GM23338 (cell line): ENCODE results near the gene PKNOX2. TPM values are rescaled to one million over a fixed set of nuclear protein-coding genes. Genes with fewer than 3 reads are reported as not detected.

ENCODE experiments used
- ATAC-seq: fragments of 200-7000 bp; cut with Tn5 transposase; 3 replicates; pipeline ENCODE4 v1.9.1; 2020
- DNase-seq: peaks from one replicate; pipeline ENCODE4 v3.0.0-alpha.2; 2015; ENCODE audit warnings: low spot score
- H2AFZ ChIP-seq: fragments of 200-600 bp; sonication (generic); 2 replicates; pipeline ENCODE4 v1.8.0; 2016; ENCODE audit warnings: antibody characterized with exemption, mild to moderate bottlenecking, moderate library complexity
- H3F3A ChIP-seq: fragments of 200-600 bp; sonication (generic); replicated peaks from 2 replicates; pipeline ENCODE4 v1.8.0; 2017; ENCODE audit warnings: antibody characterized with exemption, mixed run types, low read depth
- H3K27ac ChIP-seq: fragments of 200-600 bp; sonication (generic); 2 replicates; pipeline ENCODE4 v1.6.1; 2016; ENCODE audit warnings: low read depth
- H3K27me3 ChIP-seq: fragments of 200-600 bp; sonication (generic); 2 replicates; pipeline ENCODE4 v1.8.0; 2016; ENCODE audit warnings: mild to moderate bottlenecking, mixed run types, moderate library complexity; ENCODE audit not compliant: insufficient read depth
- H3K36me3 ChIP-seq: fragments of 200-600 bp; sonication (generic); 2 replicates; pipeline ENCODE4 v1.8.0; 2016; ENCODE audit warnings: mild to moderate bottlenecking; ENCODE audit not compliant: insufficient read depth
- H3K4me1 ChIP-seq: fragments of 200-600 bp; sonication (generic); 2 replicates; pipeline ENCODE4 v1.8.0; 2016; ENCODE audit warnings: mild to moderate bottlenecking, moderate library complexity; ENCODE audit not compliant: insufficient read depth
- H3K4me2 ChIP-seq: fragments of 200-600 bp; sonication (generic); 2 replicates; pipeline ENCODE4 v1.7.1; 2017; ENCODE audit warnings: mixed run types
- H3K4me3 ChIP-seq: fragments of 200-600 bp; sonication (generic); 2 replicates; pipeline ENCODE4 v1.6.1; 2016; ENCODE audit warnings: mixed run types
- H3K79me2 ChIP-seq: fragments of 200-600 bp; sonication (generic); replicated peaks from 2 replicates; pipeline ENCODE4 v1.8.0; 2017; ENCODE audit warnings: mild to moderate bottlenecking; ENCODE audit not compliant: insufficient read depth
- H3K9me2 ChIP-seq: fragments of 200-600 bp; sonication (generic); 2 replicates; pipeline ENCODE4 v1.8.0; 2017; ENCODE audit not compliant: insufficient read depth
- H4K20me1 ChIP-seq: fragments of 200-600 bp; sonication (generic); replicated peaks from 2 replicates; pipeline ENCODE4 v1.8.0; 2017; ENCODE audit warnings: mild to moderate bottlenecking; ENCODE audit not compliant: insufficient read depth
- H3K27ac Mint-ChIP-seq: 2 replicates; pipeline ENCODE4 v1.8.0; 2020; ENCODE audit warnings: inconsistent platforms, mild to moderate bottlenecking, moderate library complexity, mixed read lengths
- H3K27me3 Mint-ChIP-seq: 3 replicates; pipeline ENCODE4 v1.8.0; 2022; ENCODE audit warnings: low read depth, mild to moderate bottlenecking, moderate library complexity, mixed read lengths, inconsistent platforms; ENCODE audit not compliant: insufficient read depth, poor library complexity
- H3K36me3 Mint-ChIP-seq: 3 replicates; pipeline ENCODE4 v1.8.0; 2021; ENCODE audit warnings: low read depth, mild to moderate bottlenecking, inconsistent platforms, moderate library complexity, mixed read lengths
- H3K4me1 Mint-ChIP-seq: 3 replicates; pipeline ENCODE4 v1.8.0; 2020; ENCODE audit warnings: mild to moderate bottlenecking, inconsistent platforms, mixed read lengths
- H3K4me3 Mint-ChIP-seq: 3 replicates; pipeline ENCODE4 v1.8.0; 2021; ENCODE audit warnings: moderate library complexity, mild to moderate bottlenecking, inconsistent platforms, mixed read lengths
- H3K9me3 Mint-ChIP-seq: 3 replicates; pipeline ENCODE4 v1.8.0; 2020; ENCODE audit warnings: moderate library complexity, mild to moderate bottlenecking, inconsistent platforms, mixed read lengths
- CREB1 ChIP-seq: fragments of 250-450 bp; sonication (Bioruptor Pico); IDR thresholded peaks from 2 replicates; pipeline ENCODE4 v1.5.0; 2020; ENCODE audit warnings: low read depth, mild to moderate bottlenecking, moderate library complexity
- EZH2 ChIP-seq: fragments of 200-600 bp; sonication (generic); IDR thresholded peaks from one replicate; pipeline ENCODE4 v1.8.0; 2017; ENCODE audit warnings: antibody characterized with exemption, mild to moderate bottlenecking, low read depth; ENCODE audit not compliant: unreplicated experiment
- EZH2phosphoT487 ChIP-seq: fragments of 200-600 bp; sonication (generic); IDR thresholded peaks from one replicate; pipeline ENCODE4 v1.8.1; 2018; ENCODE audit warnings: antibody characterized with exemption; ENCODE audit not compliant: unreplicated experiment
- JUNB ChIP-seq: IDR thresholded peaks from one replicate; pipeline ENCODE4 v1.6.1; 2016; ENCODE audit warnings: antibody characterized with exemption; ENCODE audit not compliant: unreplicated experiment
- NANOG ChIP-seq: IDR thresholded peaks from 2 replicates; pipeline ENCODE4 v1.6.1; 2016; ENCODE audit warnings: antibody characterized with exemption, borderline replicate concordance
- POLR2AphosphoS5 ChIP-seq: IDR thresholded peaks from 2 replicates; pipeline ENCODE4 v1.6.1; 2016; ENCODE audit warnings: antibody characterized with exemption, low read depth
- STAT1 ChIP-seq: IDR thresholded peaks from one replicate; pipeline ENCODE4 v1.6.1; 2016; ENCODE audit warnings: antibody characterized with exemption; ENCODE audit not compliant: unreplicated experiment
- ZNF114 ChIP-seq: fragments of 250-450 bp; sonication (Bioruptor Pico); IDR thresholded peaks from 2 replicates; pipeline ENCODE4 v1.5.0; 2020; ENCODE audit warnings: mild to moderate bottlenecking, moderate library complexity
- ZNF331 ChIP-seq: fragments of 250-450 bp; sonication (Bioruptor Pico); IDR thresholded peaks from 2 replicates; pipeline ENCODE4 v1.5.0; 2020; ENCODE audit warnings: low read depth, mild to moderate bottlenecking, moderate library complexity
- polyA plus RNA-seq: library from polyadenylated mRNA; unstranded; fragments of >200 nt; fragmentation: Nextera tagmentation; extraction: Ambion mirVana; gene quantifications from 2 replicates; pipeline ENCODE4 v1.2.1, GENCODE V29; 2016
- total RNA-seq: library from RNA; depleted of rRNA; stranded (reverse); fragments of >200 nt; shearing (Covaris generic); gene quantifications from 2 replicates; pipeline ENCODE4 v1.2.3, GENCODE V29; 2014
- TF ChIP-seq, protein P1 (sequence below): IDR thresholded peaks from one replicate; pipeline ENCODE4 v1.6.1; 2018; ENCODE audit warnings: antibody characterized with exemption; ENCODE audit not compliant: unreplicated experiment
- TF ChIP-seq, protein P2 (sequence below), 2 experiments: fragments of 200-600 bp in 1 of 2; sonication (generic) in 1 of 2; conservative IDR thresholded peaks; 2 replicates each; pipeline versions ENCODE4 v1.5.1 to v1.6.1; 2016 to 2017; ENCODE audit warnings: antibody characterized with exemption in 2 of 2, low read depth in 2 of 2, mild to moderate bottlenecking in 2 of 2, moderate library complexity in 1 of 2
- TF ChIP-seq, protein P3 (sequence below): IDR thresholded peaks from 2 replicates; pipeline ENCODE4 v1.6.1; 2016; ENCODE audit warnings: antibody characterized with exemption
- TF ChIP-seq, protein P4 (sequence below): fragments of 250-450 bp; sonication (Bioruptor Pico); IDR thresholded peaks from 2 replicates; pipeline ENCODE4 v1.5.0; 2020; ENCODE audit warnings: mild to moderate bottlenecking, moderate library complexity

Gene PKNOX2
- total and polyA plus RNA-seq, 2 experiments from 2014 or later = 0.42 to 0.83 TPM

DNA sequence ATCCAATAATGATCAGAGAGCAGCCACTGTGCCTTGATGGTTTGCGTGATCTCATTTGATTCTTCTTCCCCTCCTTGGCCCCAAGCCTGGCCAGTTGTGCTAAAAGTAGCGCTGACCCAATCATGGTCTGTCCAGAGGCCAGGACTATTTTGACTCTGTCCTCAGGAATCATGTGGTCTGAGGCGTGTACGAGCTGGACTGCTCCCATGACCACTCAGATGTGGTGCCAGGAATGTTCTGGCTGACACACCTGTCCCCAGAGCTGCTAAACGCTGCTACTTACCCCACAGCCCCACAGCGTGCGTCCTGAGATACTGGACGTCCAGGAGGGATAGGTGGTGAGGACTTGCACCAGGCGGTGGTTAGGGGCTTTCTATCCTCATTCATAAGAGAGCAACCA, 261.1 kb downstream of the PKNOX2 start:
- H2AFZ ChIP-seq = no peak overlapping the region
- peaks cover 18% of the 10 kb centered on the region for H3K4me1 Mint-ChIP-seq
- TF ChIP-seq ZNF331 (CRISPR knock-in tag) = no peak
- TF ChIP-seq, protein P1, sequence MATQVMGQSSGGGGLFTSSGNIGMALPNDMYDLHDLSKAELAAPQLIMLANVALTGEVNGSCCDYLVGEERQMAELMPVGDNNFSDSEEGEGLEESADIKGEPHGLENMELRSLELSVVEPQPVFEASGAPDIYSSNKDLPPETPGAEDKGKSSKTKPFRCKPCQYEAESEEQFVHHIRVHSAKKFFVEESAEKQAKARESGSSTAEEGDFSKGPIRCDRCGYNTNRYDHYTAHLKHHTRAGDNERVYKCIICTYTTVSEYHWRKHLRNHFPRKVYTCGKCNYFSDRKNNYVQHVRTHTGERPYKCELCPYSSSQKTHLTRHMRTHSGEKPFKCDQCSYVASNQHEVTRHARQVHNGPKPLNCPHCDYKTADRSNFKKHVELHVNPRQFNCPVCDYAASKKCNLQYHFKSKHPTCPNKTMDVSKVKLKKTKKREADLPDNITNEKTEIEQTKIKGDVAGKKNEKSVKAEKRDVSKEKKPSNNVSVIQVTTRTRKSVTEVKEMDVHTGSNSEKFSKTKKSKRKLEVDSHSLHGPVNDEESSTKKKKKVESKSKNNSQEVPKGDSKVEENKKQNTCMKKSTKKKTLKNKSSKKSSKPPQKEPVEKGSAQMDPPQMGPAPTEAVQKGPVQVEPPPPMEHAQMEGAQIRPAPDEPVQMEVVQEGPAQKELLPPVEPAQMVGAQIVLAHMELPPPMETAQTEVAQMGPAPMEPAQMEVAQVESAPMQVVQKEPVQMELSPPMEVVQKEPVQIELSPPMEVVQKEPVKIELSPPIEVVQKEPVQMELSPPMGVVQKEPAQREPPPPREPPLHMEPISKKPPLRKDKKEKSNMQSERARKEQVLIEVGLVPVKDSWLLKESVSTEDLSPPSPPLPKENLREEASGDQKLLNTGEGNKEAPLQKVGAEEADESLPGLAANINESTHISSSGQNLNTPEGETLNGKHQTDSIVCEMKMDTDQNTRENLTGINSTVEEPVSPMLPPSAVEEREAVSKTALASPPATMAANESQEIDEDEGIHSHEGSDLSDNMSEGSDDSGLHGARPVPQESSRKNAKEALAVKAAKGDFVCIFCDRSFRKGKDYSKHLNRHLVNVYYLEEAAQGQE = no peak
- no peak for TF ChIP-seq EZH2phosphoT487
- TF ChIP-seq EZH2 = no peak
- no peak for TF ChIP-seq ZNF114 (CRISPR knock-in tag)
- no peak for TF ChIP-seq NANOG
- TF ChIP-seq, protein P2, sequence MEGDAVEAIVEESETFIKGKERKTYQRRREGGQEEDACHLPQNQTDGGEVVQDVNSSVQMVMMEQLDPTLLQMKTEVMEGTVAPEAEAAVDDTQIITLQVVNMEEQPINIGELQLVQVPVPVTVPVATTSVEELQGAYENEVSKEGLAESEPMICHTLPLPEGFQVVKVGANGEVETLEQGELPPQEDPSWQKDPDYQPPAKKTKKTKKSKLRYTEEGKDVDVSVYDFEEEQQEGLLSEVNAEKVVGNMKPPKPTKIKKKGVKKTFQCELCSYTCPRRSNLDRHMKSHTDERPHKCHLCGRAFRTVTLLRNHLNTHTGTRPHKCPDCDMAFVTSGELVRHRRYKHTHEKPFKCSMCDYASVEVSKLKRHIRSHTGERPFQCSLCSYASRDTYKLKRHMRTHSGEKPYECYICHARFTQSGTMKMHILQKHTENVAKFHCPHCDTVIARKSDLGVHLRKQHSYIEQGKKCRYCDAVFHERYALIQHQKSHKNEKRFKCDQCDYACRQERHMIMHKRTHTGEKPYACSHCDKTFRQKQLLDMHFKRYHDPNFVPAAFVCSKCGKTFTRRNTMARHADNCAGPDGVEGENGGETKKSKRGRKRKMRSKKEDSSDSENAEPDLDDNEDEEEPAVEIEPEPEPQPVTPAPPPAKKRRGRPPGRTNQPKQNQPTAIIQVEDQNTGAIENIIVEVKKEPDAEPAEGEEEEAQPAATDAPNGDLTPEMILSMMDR (conservative IDR thresholded peaks at IDR 0.05; ENCODE audit: low read depth in 2 of 2) = no peak
- TF ChIP-seq JUNB = no peak
- TF ChIP-seq, protein P3, sequence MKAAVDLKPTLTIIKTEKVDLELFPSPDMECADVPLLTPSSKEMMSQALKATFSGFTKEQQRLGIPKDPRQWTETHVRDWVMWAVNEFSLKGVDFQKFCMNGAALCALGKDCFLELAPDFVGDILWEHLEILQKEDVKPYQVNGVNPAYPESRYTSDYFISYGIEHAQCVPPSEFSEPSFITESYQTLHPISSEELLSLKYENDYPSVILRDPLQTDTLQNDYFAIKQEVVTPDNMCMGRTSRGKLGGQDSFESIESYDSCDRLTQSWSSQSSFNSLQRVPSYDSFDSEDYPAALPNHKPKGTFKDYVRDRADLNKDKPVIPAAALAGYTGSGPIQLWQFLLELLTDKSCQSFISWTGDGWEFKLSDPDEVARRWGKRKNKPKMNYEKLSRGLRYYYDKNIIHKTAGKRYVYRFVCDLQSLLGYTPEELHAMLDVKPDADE = no peak
- no peak for TF ChIP-seq POLR2AphosphoS5
- TF ChIP-seq, protein P4, sequence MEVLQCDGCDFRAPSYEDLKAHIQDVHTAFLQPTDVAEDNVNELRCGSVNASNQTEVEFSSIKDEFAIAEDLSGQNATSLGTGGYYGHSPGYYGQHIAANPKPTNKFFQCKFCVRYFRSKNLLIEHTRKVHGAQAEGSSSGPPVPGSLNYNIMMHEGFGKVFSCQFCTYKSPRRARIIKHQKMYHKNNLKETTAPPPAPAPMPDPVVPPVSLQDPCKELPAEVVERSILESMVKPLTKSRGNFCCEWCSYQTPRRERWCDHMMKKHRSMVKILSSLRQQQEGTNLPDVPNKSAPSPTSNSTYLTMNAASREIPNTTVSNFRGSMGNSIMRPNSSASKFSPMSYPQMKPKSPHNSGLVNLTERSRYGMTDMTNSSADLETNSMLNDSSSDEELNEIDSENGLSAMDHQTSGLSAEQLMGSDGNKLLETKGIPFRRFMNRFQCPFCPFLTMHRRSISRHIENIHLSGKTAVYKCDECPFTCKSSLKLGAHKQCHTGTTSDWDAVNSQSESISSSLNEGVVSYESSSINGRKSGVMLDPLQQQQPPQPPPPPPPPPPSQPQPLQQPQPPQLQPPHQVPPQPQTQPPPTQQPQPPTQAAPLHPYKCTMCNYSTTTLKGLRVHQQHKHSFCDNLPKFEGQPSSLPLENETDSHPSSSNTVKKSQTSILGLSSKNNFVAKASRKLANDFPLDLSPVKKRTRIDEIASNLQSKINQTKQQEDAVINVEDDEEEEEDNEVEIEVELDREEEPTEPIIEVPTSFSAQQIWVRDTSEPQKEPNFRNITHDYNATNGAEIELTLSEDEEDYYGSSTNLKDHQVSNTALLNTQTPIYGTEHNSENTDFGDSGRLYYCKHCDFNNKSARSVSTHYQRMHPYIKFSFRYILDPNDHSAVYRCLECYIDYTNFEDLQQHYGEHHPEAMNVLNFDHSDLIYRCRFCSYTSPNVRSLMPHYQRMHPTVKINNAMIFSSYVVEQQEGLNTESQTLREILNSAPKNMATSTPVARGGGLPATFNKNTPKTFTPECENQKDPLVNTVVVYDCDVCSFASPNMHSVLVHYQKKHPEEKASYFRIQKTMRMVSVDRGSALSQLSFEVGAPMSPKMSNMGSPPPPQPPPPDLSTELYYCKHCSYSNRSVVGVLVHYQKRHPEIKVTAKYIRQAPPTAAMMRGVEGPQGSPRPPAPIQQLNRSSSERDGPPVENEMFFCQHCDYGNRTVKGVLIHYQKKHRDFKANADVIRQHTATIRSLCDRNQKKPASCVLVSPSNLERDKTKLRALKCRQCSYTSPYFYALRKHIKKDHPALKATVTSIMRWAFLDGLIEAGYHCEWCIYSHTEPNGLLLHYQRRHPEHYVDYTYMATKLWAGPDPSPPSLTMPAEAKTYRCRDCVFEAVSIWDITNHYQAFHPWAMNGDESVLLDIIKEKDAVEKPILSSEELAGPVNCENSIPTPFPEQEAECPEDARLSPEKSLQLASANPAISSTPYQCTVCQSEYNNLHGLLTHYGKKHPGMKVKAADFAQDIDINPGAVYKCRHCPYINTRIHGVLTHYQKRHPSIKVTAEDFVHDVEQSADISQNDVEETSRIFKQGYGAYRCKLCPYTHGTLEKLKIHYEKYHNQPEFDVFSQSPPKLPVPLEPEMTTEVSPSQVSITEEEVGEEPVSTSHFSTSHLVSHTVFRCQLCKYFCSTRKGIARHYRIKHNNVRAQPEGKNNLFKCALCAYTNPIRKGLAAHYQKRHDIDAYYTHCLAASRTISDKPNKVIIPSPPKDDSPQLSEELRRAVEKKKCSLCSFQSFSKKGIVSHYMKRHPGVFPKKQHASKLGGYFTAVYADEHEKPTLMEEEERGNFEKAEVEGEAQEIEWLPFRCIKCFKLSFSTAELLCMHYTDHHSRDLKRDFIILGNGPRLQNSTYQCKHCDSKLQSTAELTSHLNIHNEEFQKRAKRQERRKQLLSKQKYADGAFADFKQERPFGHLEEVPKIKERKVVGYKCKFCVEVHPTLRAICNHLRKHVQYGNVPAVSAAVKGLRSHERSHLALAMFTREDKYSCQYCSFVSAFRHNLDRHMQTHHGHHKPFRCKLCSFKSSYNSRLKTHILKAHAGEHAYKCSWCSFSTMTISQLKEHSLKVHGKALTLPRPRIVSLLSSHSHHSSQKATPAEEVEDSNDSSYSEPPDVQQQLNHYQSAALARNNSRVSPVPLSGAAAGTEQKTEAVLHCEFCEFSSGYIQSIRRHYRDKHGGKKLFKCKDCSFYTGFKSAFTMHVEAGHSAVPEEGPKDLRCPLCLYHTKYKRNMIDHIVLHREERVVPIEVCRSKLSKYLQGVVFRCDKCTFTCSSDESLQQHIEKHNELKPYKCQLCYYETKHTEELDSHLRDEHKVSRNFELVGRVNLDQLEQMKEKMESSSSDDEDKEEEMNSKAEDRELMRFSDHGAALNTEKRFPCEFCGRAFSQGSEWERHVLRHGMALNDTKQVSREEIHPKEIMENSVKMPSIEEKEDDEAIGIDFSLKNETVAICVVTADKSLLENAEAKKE (CRISPR knock-in tag) = no peak
- no peak for TF ChIP-seq CREB1 (CRISPR knock-in tag)
- TF ChIP-seq STAT1 = no peak

More for the DNA sequence above, 261.1 kb downstream of the PKNOX2 start:
- H3K4me1 ChIP-seq = peaks cover 11% of the 10 kb centered on the region
- no peaks in the 10 kb centered on the region for H3F3A ChIP-seq
- H3K36me3 Mint-ChIP-seq = no peaks in the 10 kb centered on the region
- no peaks in the 10 kb centered on the region for H3K27me3 ChIP-seq
- no peak overlapping the region for H3K4me3 ChIP-seq
- no peaks in the 10 kb centered on the region for H3K36me3 ChIP-seq
- H3K4me2 ChIP-seq = no peak overlapping the region
- H3K27ac ChIP-seq = no peak overlapping the region
- no peaks in the 10 kb centered on the region for H3K9me3 Mint-ChIP-seq
- H4K20me1 ChIP-seq = no peaks in the 10 kb centered on the region
- no peak overlapping the region for H3K4me3 Mint-ChIP-seq
- no peak for ATAC-seq
- no peaks in the 10 kb centered on the region for H3K79me2 ChIP-seq
- no peaks in the 10 kb centered on the region for H3K9me2 ChIP-seq
- no peak overlapping the region for H3K27ac Mint-ChIP-seq
- DNase-seq = no peak
- peaks cover 11% of the 10 kb centered on the region for H3K27me3 Mint-ChIP-seq
